ENCODE measurements around the gene PARD3.

- TF ChIP-seq, protein P1, sequence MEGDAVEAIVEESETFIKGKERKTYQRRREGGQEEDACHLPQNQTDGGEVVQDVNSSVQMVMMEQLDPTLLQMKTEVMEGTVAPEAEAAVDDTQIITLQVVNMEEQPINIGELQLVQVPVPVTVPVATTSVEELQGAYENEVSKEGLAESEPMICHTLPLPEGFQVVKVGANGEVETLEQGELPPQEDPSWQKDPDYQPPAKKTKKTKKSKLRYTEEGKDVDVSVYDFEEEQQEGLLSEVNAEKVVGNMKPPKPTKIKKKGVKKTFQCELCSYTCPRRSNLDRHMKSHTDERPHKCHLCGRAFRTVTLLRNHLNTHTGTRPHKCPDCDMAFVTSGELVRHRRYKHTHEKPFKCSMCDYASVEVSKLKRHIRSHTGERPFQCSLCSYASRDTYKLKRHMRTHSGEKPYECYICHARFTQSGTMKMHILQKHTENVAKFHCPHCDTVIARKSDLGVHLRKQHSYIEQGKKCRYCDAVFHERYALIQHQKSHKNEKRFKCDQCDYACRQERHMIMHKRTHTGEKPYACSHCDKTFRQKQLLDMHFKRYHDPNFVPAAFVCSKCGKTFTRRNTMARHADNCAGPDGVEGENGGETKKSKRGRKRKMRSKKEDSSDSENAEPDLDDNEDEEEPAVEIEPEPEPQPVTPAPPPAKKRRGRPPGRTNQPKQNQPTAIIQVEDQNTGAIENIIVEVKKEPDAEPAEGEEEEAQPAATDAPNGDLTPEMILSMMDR (IDR thresholded peaks at IDR 0.05; ENCODE audit: poor library complexity), result no peak
- no peak for TF ChIP-seq EZH2 (IDR thresholded peaks at IDR 0.05; ENCODE audit: borderline replicate concordance)
- no peak for TF ChIP-seq EZH2phosphoT487 (IDR thresholded peaks at IDR 0.05; ENCODE audit: low read depth, severe bottlenecking, unreplicated experiment)
These were observed 441.9 kb downstream of the PARD3 start for GRCh38 chr10:34373211-34373610.
